Neural cell (in vitro differentiated cells): ENCODE data around the gene FAM193A. TPM values are rescaled to one million over a fixed set of nuclear protein-coding genes. Genes with fewer than 3 reads are reported as not detected.
"Not testable (repeated sequence)": the region's sequence is repeated elsewhere in the genome, so short reads cannot be mapped to it uniquely, and the experiment has no call there.

ENCODE experiments used
- H2AFZ ChIP-seq: fragments of 200-600, 300-800 bp; sonication (generic), shearing (Covaris generic); 2 replicates; pipeline ENCODE4 v1.6.0; 2014; ENCODE audit warnings: low read depth, mild to moderate bottlenecking, antibody characterized with exemption, low read length, moderate library complexity
- H3F3A ChIP-seq: fragments of 200-600 bp; shearing (Covaris generic); 2 replicates; pipeline ENCODE4 v1.6.1; 2016; ENCODE audit warnings: mild to moderate bottlenecking, moderate library complexity, mixed read lengths, antibody characterized with exemption, low read length; ENCODE audit not compliant: insufficient read depth, poor library complexity, severe bottlenecking
- H3K27ac ChIP-seq: fragments of 200-600, 300-800 bp; sonication (generic), shearing (Covaris generic); 2 replicates; pipeline ENCODE4 v1.5.1; 2014; ENCODE audit warnings: mild to moderate bottlenecking, low read length, moderate library complexity
- H3K27me3 ChIP-seq: fragments of 300-800, 200-600 bp; sonication (generic), shearing (Covaris generic); 2 replicates; pipeline ENCODE4 v1.6.0; 2014; ENCODE audit warnings: mild to moderate bottlenecking, low read depth, low read length, moderate library complexity; ENCODE audit not compliant: insufficient read depth
- H3K36me3 ChIP-seq: fragments of 300-800, 200-600 bp; sonication (generic), shearing (Covaris generic); 2 replicates; pipeline ENCODE4 v1.5.1; 2014; ENCODE audit warnings: mild to moderate bottlenecking, antibody characterized with exemption, low read length, moderate library complexity; ENCODE audit not compliant: insufficient read depth
- H3K4me2 ChIP-seq: fragments of 300-800, 200-600 bp; sonication (generic), shearing (Covaris generic); 2 replicates; pipeline ENCODE4 v1.6.0; 2014; ENCODE audit warnings: mild to moderate bottlenecking, low read length
- H3K4me3 ChIP-seq: fragments of 300-800, 200-600 bp; sonication (generic), shearing (Covaris generic); 2 replicates; pipeline ENCODE4 v1.5.1; 2014; ENCODE audit warnings: mild to moderate bottlenecking, low read length, moderate library complexity
- H3K79me2 ChIP-seq: fragments of 200-600 bp; shearing (Covaris generic); replicated peaks from 2 replicates; pipeline ENCODE4 v1.6.0; 2014; ENCODE audit warnings: mild to moderate bottlenecking, low read length, moderate library complexity; ENCODE audit not compliant: insufficient read depth
- H3K9ac ChIP-seq: fragments of 300-800, 200-600 bp; sonication (generic), shearing (Covaris generic); 2 replicates; pipeline ENCODE4 v1.6.1; 2016; ENCODE audit warnings: mild to moderate bottlenecking, low read length, mixed read lengths
- H3K9me2 ChIP-seq: fragments of 200-600 bp; shearing (Covaris generic); 2 replicates; pipeline ENCODE4 v1.6.1; 2016; ENCODE audit warnings: mild to moderate bottlenecking, low read length, mixed read lengths; ENCODE audit not compliant: insufficient read depth
- H3K9me3 ChIP-seq: fragments of 200-600, 300-800 bp; sonication (generic), shearing (Covaris generic); 2 replicates; pipeline ENCODE4 v1.6.1; 2016; ENCODE audit warnings: mild to moderate bottlenecking, mixed run types, low read length, moderate library complexity, mixed read lengths
- H4K20me1 ChIP-seq: fragments of 200-600 bp; shearing (Covaris generic); 2 replicates; pipeline ENCODE4 v1.6.1; 2016; ENCODE audit warnings: mild to moderate bottlenecking, mixed run types; ENCODE audit not compliant: insufficient read depth
- EP300 ChIP-seq: fragments of 450-650 bp; conservative IDR thresholded peaks from 2 replicates; pipeline ENCODE4 v1.6.1; 2014; ENCODE audit warnings: antibody characterized with exemption, mild to moderate bottlenecking, moderate library complexity; ENCODE audit not compliant: poor library complexity, severe bottlenecking
- EZH2 ChIP-seq: fragments of 200-600, 300-800 bp; shearing (Covaris generic), sonication (generic); IDR thresholded peaks from 2 replicates; pipeline ENCODE4 v1.6.1; 2014; ENCODE audit warnings: antibody characterized with exemption, low read length, borderline replicate concordance, mild to moderate bottlenecking; ENCODE audit not compliant: insufficient read depth, poor library complexity, severe bottlenecking
- MXI1 ChIP-seq: fragments of 450-650 bp; conservative IDR thresholded peaks from 2 replicates; pipeline ENCODE4 v1.6.1; 2014; ENCODE audit warnings: antibody characterized with exemption, mild to moderate bottlenecking; ENCODE audit not compliant: poor library complexity, severe bottlenecking
- POLR2AphosphoS5 ChIP-seq: IDR thresholded peaks from 2 replicates; pipeline ENCODE4 v1.6.1; 2012
- RAD21 ChIP-seq: fragments of 450-650 bp; conservative IDR thresholded peaks from 2 replicates; pipeline ENCODE4 v1.6.1; 2014; ENCODE audit warnings: antibody characterized with exemption, mild to moderate bottlenecking, moderate library complexity
- SMC3 ChIP-seq: fragments of 450-650 bp; conservative IDR thresholded peaks from 2 replicates; pipeline ENCODE4 v1.6.1; 2014; ENCODE audit warnings: antibody characterized with exemption, mild to moderate bottlenecking, moderate library complexity; ENCODE audit not compliant: poor library complexity
- TAF1 ChIP-seq: IDR thresholded peaks from 2 replicates; pipeline ENCODE4 v1.6.1; 2012; ENCODE audit warnings: low read depth
- polyA plus RNA-seq: library from polyadenylated mRNA; depleted of rRNA; stranded (reverse); fragments of >200 nt; gene quantifications from 2 replicates; pipeline ENCODE4 v1.2.3, GENCODE V29; 2014
- TF ChIP-seq, protein P1 (sequence below): IDR thresholded peaks from 2 replicates; pipeline ENCODE4 v1.6.1; 2012; ENCODE audit warnings: borderline replicate concordance
- TF ChIP-seq, protein P2 (sequence below): fragments of 450-650 bp; IDR thresholded peaks from 2 replicates; pipeline ENCODE4 v1.5.1; 2014; ENCODE audit warnings: antibody characterized with exemption, mild to moderate bottlenecking, moderate library complexity; ENCODE audit not compliant: poor library complexity, severe bottlenecking

Gene FAM193A
- polyA plus RNA-seq, 1 donor from 2014 or later, result 11.6 TPM

DNA sequence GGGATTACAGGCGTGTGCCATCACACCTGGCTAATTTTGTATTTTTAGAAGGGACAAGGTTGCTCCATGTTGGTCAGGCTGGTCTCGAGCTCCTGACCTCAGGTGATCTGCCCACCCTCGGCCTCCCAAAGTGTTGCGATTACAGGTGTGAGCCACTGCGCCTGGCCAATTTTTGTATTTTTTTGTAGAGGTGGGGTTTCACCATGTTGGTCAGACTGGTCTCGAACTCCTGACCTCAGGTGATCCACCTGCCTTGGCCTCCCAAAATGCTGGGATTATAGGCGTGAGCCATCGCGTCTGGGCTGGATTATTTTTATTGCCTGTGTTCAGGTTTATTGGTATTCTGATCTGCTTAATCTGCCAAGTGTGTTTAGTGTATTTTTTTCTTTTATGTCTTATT, 82.3 kb downstream of the FAM193A start:
- H3K36me3 ChIP-seq, H3K27me3 ChIP-seq, H4K20me1 ChIP-seq, H3K4me2 ChIP-seq, H3K27ac ChIP-seq, H3F3A ChIP-seq, H3K9me2 ChIP-seq, H3K4me3 ChIP-seq, H3K9me3 ChIP-seq, H2AFZ ChIP-seq, H3K9ac ChIP-seq: not testable (repeated sequence)
- peaks cover 57% of the 10 kb centered on the region for H3K79me2 ChIP-seq

- no peak overlapping the region for H3K27ac ChIP-seq
- no peaks in the 10 kb centered on the region for H3K9me3 ChIP-seq
- no peaks in the 10 kb centered on the region for H3F3A ChIP-seq
- no peaks in the 10 kb centered on the region for H3K9me2 ChIP-seq
- H2AFZ ChIP-seq, result no peak overlapping the region
- peaks cover 53% of the 10 kb centered on the region for H3K79me2 ChIP-seq
- H3K36me3 ChIP-seq, result no peaks in the 10 kb centered on the region
- no peak for TF ChIP-seq EZH2
- no peak for TF ChIP-seq POLR2AphosphoS5
- TF ChIP-seq, protein P1, sequence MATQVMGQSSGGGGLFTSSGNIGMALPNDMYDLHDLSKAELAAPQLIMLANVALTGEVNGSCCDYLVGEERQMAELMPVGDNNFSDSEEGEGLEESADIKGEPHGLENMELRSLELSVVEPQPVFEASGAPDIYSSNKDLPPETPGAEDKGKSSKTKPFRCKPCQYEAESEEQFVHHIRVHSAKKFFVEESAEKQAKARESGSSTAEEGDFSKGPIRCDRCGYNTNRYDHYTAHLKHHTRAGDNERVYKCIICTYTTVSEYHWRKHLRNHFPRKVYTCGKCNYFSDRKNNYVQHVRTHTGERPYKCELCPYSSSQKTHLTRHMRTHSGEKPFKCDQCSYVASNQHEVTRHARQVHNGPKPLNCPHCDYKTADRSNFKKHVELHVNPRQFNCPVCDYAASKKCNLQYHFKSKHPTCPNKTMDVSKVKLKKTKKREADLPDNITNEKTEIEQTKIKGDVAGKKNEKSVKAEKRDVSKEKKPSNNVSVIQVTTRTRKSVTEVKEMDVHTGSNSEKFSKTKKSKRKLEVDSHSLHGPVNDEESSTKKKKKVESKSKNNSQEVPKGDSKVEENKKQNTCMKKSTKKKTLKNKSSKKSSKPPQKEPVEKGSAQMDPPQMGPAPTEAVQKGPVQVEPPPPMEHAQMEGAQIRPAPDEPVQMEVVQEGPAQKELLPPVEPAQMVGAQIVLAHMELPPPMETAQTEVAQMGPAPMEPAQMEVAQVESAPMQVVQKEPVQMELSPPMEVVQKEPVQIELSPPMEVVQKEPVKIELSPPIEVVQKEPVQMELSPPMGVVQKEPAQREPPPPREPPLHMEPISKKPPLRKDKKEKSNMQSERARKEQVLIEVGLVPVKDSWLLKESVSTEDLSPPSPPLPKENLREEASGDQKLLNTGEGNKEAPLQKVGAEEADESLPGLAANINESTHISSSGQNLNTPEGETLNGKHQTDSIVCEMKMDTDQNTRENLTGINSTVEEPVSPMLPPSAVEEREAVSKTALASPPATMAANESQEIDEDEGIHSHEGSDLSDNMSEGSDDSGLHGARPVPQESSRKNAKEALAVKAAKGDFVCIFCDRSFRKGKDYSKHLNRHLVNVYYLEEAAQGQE, result no peak
- no peak for TF ChIP-seq EP300
- TF ChIP-seq, protein P2, sequence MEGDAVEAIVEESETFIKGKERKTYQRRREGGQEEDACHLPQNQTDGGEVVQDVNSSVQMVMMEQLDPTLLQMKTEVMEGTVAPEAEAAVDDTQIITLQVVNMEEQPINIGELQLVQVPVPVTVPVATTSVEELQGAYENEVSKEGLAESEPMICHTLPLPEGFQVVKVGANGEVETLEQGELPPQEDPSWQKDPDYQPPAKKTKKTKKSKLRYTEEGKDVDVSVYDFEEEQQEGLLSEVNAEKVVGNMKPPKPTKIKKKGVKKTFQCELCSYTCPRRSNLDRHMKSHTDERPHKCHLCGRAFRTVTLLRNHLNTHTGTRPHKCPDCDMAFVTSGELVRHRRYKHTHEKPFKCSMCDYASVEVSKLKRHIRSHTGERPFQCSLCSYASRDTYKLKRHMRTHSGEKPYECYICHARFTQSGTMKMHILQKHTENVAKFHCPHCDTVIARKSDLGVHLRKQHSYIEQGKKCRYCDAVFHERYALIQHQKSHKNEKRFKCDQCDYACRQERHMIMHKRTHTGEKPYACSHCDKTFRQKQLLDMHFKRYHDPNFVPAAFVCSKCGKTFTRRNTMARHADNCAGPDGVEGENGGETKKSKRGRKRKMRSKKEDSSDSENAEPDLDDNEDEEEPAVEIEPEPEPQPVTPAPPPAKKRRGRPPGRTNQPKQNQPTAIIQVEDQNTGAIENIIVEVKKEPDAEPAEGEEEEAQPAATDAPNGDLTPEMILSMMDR, result no peak
- TF ChIP-seq RAD21, result no peak
- no peak for TF ChIP-seq SMC3
- TF ChIP-seq TAF1, result no peak
- no peak for TF ChIP-seq MXI1
- no peak overlapping the region for H3K9ac ChIP-seq
- H4K20me1 ChIP-seq, result no peaks in the 10 kb centered on the region
- no peak overlapping the region for H3K4me2 ChIP-seq
- no peak overlapping the region for H3K4me3 ChIP-seq
- no peaks in the 10 kb centered on the region for H3K27me3 ChIP-seq
Observed at GRCh38 chr4:2619459-2619858, 83.0 kb downstream of the FAM193A start.

- no peak overlapping the region for H3K27ac ChIP-seq
- no peaks in the 10 kb centered on the region for H3K27me3 ChIP-seq
- no peaks in the 10 kb centered on the region for H3K9me2 ChIP-seq
- H4K20me1 ChIP-seq, result no peaks in the 10 kb centered on the region
- TF ChIP-seq EZH2, result no peak
- TF ChIP-seq TAF1, result no peak
- TF ChIP-seq SMC3, result no peak
- TF ChIP-seq POLR2AphosphoS5, result no peak
- TF ChIP-seq, protein P1, result no peak
- TF ChIP-seq EP300, result no peak
- TF ChIP-seq MXI1, result no peak
- TF ChIP-seq RAD21, result no peak
- no peak overlapping the region for H3K4me2 ChIP-seq
- H3K9me3 ChIP-seq, result no peaks in the 10 kb centered on the region
- no peaks in the 10 kb centered on the region for H3K36me3 ChIP-seq
- peaks cover 47% of the 10 kb centered on the region for H3K79me2 ChIP-seq
- no peaks in the 10 kb centered on the region for H3F3A ChIP-seq
- H2AFZ ChIP-seq, result no peak overlapping the region
- H3K4me3 ChIP-seq, result no peak overlapping the region
- no peak overlapping the region for H3K9ac ChIP-seq
Observed at GRCh38 chr4:2621419-2621818, 85.0 kb downstream of the FAM193A start.
